NB4 (cell line): Measurements from ENCODE around the gene KLHL8.

Source experiments
- CTCF ChIP-seq: IDR thresholded peaks from one replicate; pipeline ENCODE4 v1.5.1; 2012; ENCODE audit warnings: low read depth, low read length
- MYC ChIP-seq: IDR thresholded peaks from 2 replicates; pipeline ENCODE4 v1.6.1; 2011; ENCODE audit warnings: low read depth, low read length

- TF ChIP-seq MYC (no peak), CTCF (no peak)
Observed at GRCh38 chr4:87192145-87192919, 28.1 kb downstream of the KLHL8 start.
